Inflammatory macrophage treated with lipopolysaccharide for 1 hour (primary cell): ENCODE measurements around the gene TMEM209.
"Not testable (repeated sequence)": the region's sequence is repeated elsewhere in the genome, so short reads cannot be mapped to it uniquely, and the experiment has no call there.

ENCODE experiments used
- DNase-seq, 2 donors: peaks; one replicate each; pipeline ENCODE4 v3.0.0-alpha.2; 2020 to 2022

Gene TMEM209

GRCh38 chr7:130205084-130205947 is at the start of gene TMEM209:
Gene TMEM209, minus strand, starts transcription at chr7:130205406. Its CDS starts 31 bp downstream, at chr7:130205375.
- peak; percentile 98 to 99 for DNase-seq

GRCh38 chr7:130254555-130254954 is 49.3 kb upstream of the TMEM209 start:
- DNase-seq = no peak

GRCh38 chr7:130249626-130250025 is 44.4 kb upstream of the TMEM209 start:
- not testable (repeated sequence) for DNase-seq

GRCh38 chr7:130248842-130249241 is 43.6 kb upstream of the TMEM209 start:
- not testable (repeated sequence) for DNase-seq

GRCh38 chr7:130246491-130246890 is 41.3 kb upstream of the TMEM209 start:
- DNase-seq = not testable (repeated sequence)

- DNase-seq = peak in 1 of 2 donors; percentile 11
These were observed 38.3 kb upstream of the TMEM209 start for GRCh38 chr7:130243486-130243885.

GRCh38 chr7:130242198-130243014 is 37.2 kb upstream of the TMEM209 start:
- peak; percentile 14 to 64 for DNase-seq

- DNase-seq = no peak
These were observed 35.0 kb upstream of the TMEM209 start for GRCh38 chr7:130240240-130240639.

GRCh38 chr7:130236361-130236760 is 31.2 kb upstream of the TMEM209 start:
- not testable (repeated sequence) for DNase-seq

- DNase-seq = no peak
These were observed 28.9 kb upstream of the TMEM209 start for GRCh38 chr7:130234078-130234477.

- DNase-seq = no peak
These were observed 27.0 kb upstream of the TMEM209 start for GRCh38 chr7:130232209-130232608.

GRCh38 chr7:130231792-130232191 is 26.6 kb upstream of the TMEM209 start:
- no peak for DNase-seq

GRCh38 chr7:130229981-130230380 is 24.8 kb upstream of the TMEM209 start:
- DNase-seq = not testable (repeated sequence)

GRCh38 chr7:130228840-130229502 is 23.8 kb upstream of the TMEM209 start:
- no peak for DNase-seq

GRCh38 chr7:130227883-130228575 is 22.8 kb upstream of the TMEM209 start:
- DNase-seq = no peak

GRCh38 chr7:130226333-130226732 is 21.1 kb upstream of the TMEM209 start:
- no peak for DNase-seq

- DNase-seq = not testable (repeated sequence)
These were observed 19.7 kb upstream of the TMEM209 start for GRCh38 chr7:130224923-130225322.

GRCh38 chr7:130224210-130224609 is 19.0 kb upstream of the TMEM209 start:
- DNase-seq = no peak

GRCh38 chr7:130223646-130224045 is 18.4 kb upstream of the TMEM209 start:
- DNase-seq = no peak

GRCh38 chr7:130221746-130222145 is 16.5 kb upstream of the TMEM209 start:
- DNase-seq = no peak

- DNase-seq = no peak
These were observed 14.7 kb upstream of the TMEM209 start for GRCh38 chr7:130219871-130220270.

- DNase-seq = no peak
These were observed 13.8 kb upstream of the TMEM209 start for GRCh38 chr7:130218806-130219620.
